SU-DHL-6 (cell line): ENCODE results near the gene MAML3.

Experiments
- EZH2phosphoT487 ChIP-seq: fragments of 200-600 bp; sonication (generic), shearing (Covaris generic); conservative IDR thresholded peaks from 2 replicates; pipeline ENCODE4 v1.6.1; 2018; ENCODE audit warnings: mild to moderate bottlenecking, antibody characterized with exemption, low read length, moderate library complexity, mixed read lengths
- TF ChIP-seq, protein P1 (sequence below): fragments of 200-600 bp; sonication (generic); IDR thresholded peaks from one replicate; pipeline ENCODE4 v1.5.1; 2017; ENCODE audit warnings: antibody characterized with exemption, mild to moderate bottlenecking, low read length, moderate library complexity; ENCODE audit not compliant: insufficient read depth, poor library complexity, severe bottlenecking

DNA sequence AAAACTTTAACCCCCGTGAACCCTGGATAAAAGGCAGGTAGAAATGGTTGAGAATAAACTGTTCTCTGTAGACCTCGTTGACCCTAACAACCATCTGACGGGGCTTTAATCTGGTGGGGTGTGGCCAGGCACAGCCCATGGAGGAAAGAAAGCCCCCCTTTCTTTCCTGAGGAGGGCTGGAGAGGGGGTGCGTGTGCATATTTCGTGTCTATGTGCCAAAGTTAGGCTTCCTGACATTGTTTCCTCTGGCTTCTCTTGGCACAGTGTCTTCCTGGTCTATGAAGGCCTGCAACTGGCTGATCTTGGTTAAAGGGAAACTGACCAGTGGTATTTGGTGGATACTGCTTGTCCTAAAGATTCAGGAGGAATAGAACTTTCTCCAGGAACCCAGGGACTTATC, 391.3 kb downstream of the MAML3 start:
- TF ChIP-seq, protein P1, sequence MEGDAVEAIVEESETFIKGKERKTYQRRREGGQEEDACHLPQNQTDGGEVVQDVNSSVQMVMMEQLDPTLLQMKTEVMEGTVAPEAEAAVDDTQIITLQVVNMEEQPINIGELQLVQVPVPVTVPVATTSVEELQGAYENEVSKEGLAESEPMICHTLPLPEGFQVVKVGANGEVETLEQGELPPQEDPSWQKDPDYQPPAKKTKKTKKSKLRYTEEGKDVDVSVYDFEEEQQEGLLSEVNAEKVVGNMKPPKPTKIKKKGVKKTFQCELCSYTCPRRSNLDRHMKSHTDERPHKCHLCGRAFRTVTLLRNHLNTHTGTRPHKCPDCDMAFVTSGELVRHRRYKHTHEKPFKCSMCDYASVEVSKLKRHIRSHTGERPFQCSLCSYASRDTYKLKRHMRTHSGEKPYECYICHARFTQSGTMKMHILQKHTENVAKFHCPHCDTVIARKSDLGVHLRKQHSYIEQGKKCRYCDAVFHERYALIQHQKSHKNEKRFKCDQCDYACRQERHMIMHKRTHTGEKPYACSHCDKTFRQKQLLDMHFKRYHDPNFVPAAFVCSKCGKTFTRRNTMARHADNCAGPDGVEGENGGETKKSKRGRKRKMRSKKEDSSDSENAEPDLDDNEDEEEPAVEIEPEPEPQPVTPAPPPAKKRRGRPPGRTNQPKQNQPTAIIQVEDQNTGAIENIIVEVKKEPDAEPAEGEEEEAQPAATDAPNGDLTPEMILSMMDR = no peak
- TF ChIP-seq EZH2phosphoT487 = no peak
